Activated CD4-positive, alpha-beta memory T cell treated with anti-CD3 and anti-CD28 coated beads for 36 hours (primary cell): ENCODE data around the gene SSX2B. TPM values are rescaled to one million over a fixed set of nuclear protein-coding genes. Genes with fewer than 3 reads are reported as not detected.
"Not testable (repeated sequence)": the region's sequence is repeated elsewhere in the genome, so short reads cannot be mapped to it uniquely, and the experiment has no call there.

Experiments used
- CTCF ChIA-PET: fragments of 350-600 bp; sonication (Branson Sonifier 250); formaldehyde crosslinking; loops from one replicate; lab custom pipeline; 2021; ENCODE audit warnings: antibody characterized with exemption, inconsistent platforms; lab: Charles Lee
- POLR2A ChIA-PET: fragments of 350-600 bp; sonication (Branson Sonifier 250); formaldehyde crosslinking; loops from one replicate; lab custom pipeline; 2021; ENCODE audit warnings: antibody characterized with exemption; lab: Charles Lee
- DNase-seq: peaks from one replicate; pipeline ENCODE4 v3.0.0-alpha.2; 2020
- H3K27ac Mint-ChIP-seq: one replicate; pipeline ENCODE4 v1.8.0; 2021; ENCODE audit warnings: mixed read lengths
- H3K27me3 Mint-ChIP-seq: one replicate; pipeline ENCODE4 v1.8.0; 2021; ENCODE audit warnings: mixed read lengths
- H3K36me3 Mint-ChIP-seq: one replicate; pipeline ENCODE4 v1.8.0; 2021; ENCODE audit warnings: mixed read lengths
- H3K4me1 Mint-ChIP-seq: one replicate; pipeline ENCODE4 v1.8.0; 2021; ENCODE audit warnings: low read depth, mixed read lengths
- H3K4me3 Mint-ChIP-seq: one replicate; pipeline ENCODE4 v1.8.0; 2021; ENCODE audit warnings: mild to moderate bottlenecking, mixed read lengths
- H3K9me3 Mint-ChIP-seq: one replicate; pipeline ENCODE4 v1.8.0; 2021; ENCODE audit warnings: mixed read lengths
- intact Hi-C: fragments of 100-400 bp; cut with micrococcal nuclease; formaldehyde crosslinking; loops from one replicate; pipeline ENCODE4 v1.15.1; 2023
- total RNA-seq, 2 experiments: library from RNA; stranded (reverse); gene quantifications; one replicate each; pipeline ENCODE4 v1.2.3, GENCODE V29; 2021

The SSX2B gene
- total RNA-seq: not detected

GRCh38 chrX:52750952-52751351 lies at the start of gene SSX2B:
Gene SSX2B, plus strand, starts transcription at chrX:52751252. Its CDS starts 1,429 bp downstream, at chrX:52752681.
- H3K27ac Mint-ChIP-seq, H3K4me3 Mint-ChIP-seq, H3K9me3 Mint-ChIP-seq, H3K27me3 Mint-ChIP-seq, intact Hi-C loops, POLR2A ChIA-PET, CTCF ChIA-PET, DNase-seq, H3K36me3 Mint-ChIP-seq, H3K4me1 Mint-ChIP-seq: not testable (repeated sequence)

GRCh38 chrX:52707078-52707477 lies 44.0 kb upstream of the SSX2B start, which contains the start of gene SSX2:
Gene SSX2, minus strand, starts transcription at chrX:52707178. Its CDS starts 1,429 bp downstream, at chrX:52705749.
- H3K27me3 Mint-ChIP-seq, H3K36me3 Mint-ChIP-seq, POLR2A ChIA-PET, DNase-seq, H3K9me3 Mint-ChIP-seq, CTCF ChIA-PET, intact Hi-C loops, H3K4me3 Mint-ChIP-seq, H3K27ac Mint-ChIP-seq, H3K4me1 Mint-ChIP-seq: not testable (repeated sequence)

GRCh38 chrX:52765983-52766382 lies 14.9 kb downstream of the SSX2B start:
- H3K27ac Mint-ChIP-seq, H3K27me3 Mint-ChIP-seq, POLR2A ChIA-PET, DNase-seq, intact Hi-C loops, CTCF ChIA-PET, H3K9me3 Mint-ChIP-seq, H3K4me3 Mint-ChIP-seq, H3K4me1 Mint-ChIP-seq, H3K36me3 Mint-ChIP-seq: not testable (repeated sequence)

- H3K4me1 Mint-ChIP-seq, DNase-seq, CTCF ChIA-PET: not testable (repeated sequence)
Measured at GRCh38 chrX:52773504-52773903, 22.5 kb downstream of the SSX2B start.

GRCh38 chrX:52797327-52797726 lies 46.3 kb downstream of the SSX2B start, which contains the start of gene SPANXN5:
Gene SPANXN5, minus strand, starts transcription at chrX:52797427. Its CDS starts 79 bp downstream, at chrX:52797348.
- H3K9me3 Mint-ChIP-seq, CTCF ChIA-PET, H3K4me1 Mint-ChIP-seq, DNase-seq, POLR2A ChIA-PET, H3K4me3 Mint-ChIP-seq, H3K36me3 Mint-ChIP-seq, H3K27ac Mint-ChIP-seq, H3K27me3 Mint-ChIP-seq, intact Hi-C loops: not testable (repeated sequence)

More at GRCh38 chrX:52773504-52773903, 22.5 kb downstream of the SSX2B start:
- H3K27ac Mint-ChIP-seq, H3K27me3 Mint-ChIP-seq, H3K4me3 Mint-ChIP-seq, intact Hi-C loops, H3K9me3 Mint-ChIP-seq, POLR2A ChIA-PET, H3K36me3 Mint-ChIP-seq: not testable (repeated sequence)

GRCh38 chrX:52804876-52805275 lies 53.8 kb downstream of the SSX2B start:
- POLR2A ChIA-PET, H3K27ac Mint-ChIP-seq, CTCF ChIA-PET, H3K36me3 Mint-ChIP-seq, H3K4me1 Mint-ChIP-seq, intact Hi-C loops, DNase-seq, H3K27me3 Mint-ChIP-seq, H3K9me3 Mint-ChIP-seq, H3K4me3 Mint-ChIP-seq: not testable (repeated sequence)

Other genes with a start within 250 kb of the SSX2B start
- gene XAGE1B, start 234.2 kb upstream of the SSX2B start, total RNA-seq: not detected
- not detected for gene SSX7, start 96.4 kb upstream of the SSX2B start, total RNA-seq
- gene SSX2, start 44.1 kb upstream of the SSX2B start, total RNA-seq: not detected
- gene SPANXN5, start 46.2 kb downstream of the SSX2B start, total RNA-seq: not detected
- gene XAGE5, start 60.0 kb downstream of the SSX2B start, total RNA-seq: not detected
- not detected for gene XAGE3, start 116.8 kb downstream of the SSX2B start, total RNA-seq
- gene FAM156B, start 146.1 kb downstream of the SSX2B start, total RNA-seq: 10 to 100 TPM; 13.0 to 14.2 TPM
- gene FAM156A, start 207.3 kb downstream of the SSX2B start, total RNA-seq: 10 to 100 TPM; 19.0 to 19.5 TPM